Activated CD4-positive, alpha-beta memory T cell treated with anti-CD3 and anti-CD28 coated beads for 36 hours (primary cell): ENCODE data around the gene SAMD8. TPM values are rescaled to one million over a fixed set of nuclear protein-coding genes. Genes with fewer than 3 reads are reported as not detected.

Experiments used
- CTCF ChIA-PET: fragments of 350-600 bp; sonication (Branson Sonifier 250); formaldehyde crosslinking; loops from one replicate; lab custom pipeline; 2021; ENCODE audit warnings: antibody characterized with exemption, inconsistent platforms; lab: Charles Lee
- POLR2A ChIA-PET: fragments of 350-600 bp; sonication (Branson Sonifier 250); formaldehyde crosslinking; loops from one replicate; lab custom pipeline; 2021; ENCODE audit warnings: antibody characterized with exemption; lab: Charles Lee
- DNase-seq: peaks from one replicate; pipeline ENCODE4 v3.0.0-alpha.2; 2020
- H3K27ac Mint-ChIP-seq: one replicate; pipeline ENCODE4 v1.8.0; 2021; ENCODE audit warnings: mixed read lengths
- H3K27me3 Mint-ChIP-seq: one replicate; pipeline ENCODE4 v1.8.0; 2021; ENCODE audit warnings: mixed read lengths
- H3K36me3 Mint-ChIP-seq: one replicate; pipeline ENCODE4 v1.8.0; 2021; ENCODE audit warnings: mixed read lengths
- H3K4me1 Mint-ChIP-seq: one replicate; pipeline ENCODE4 v1.8.0; 2021; ENCODE audit warnings: low read depth, mixed read lengths
- H3K4me3 Mint-ChIP-seq: one replicate; pipeline ENCODE4 v1.8.0; 2021; ENCODE audit warnings: mild to moderate bottlenecking, mixed read lengths
- H3K9me3 Mint-ChIP-seq: one replicate; pipeline ENCODE4 v1.8.0; 2021; ENCODE audit warnings: mixed read lengths
- intact Hi-C: fragments of 100-400 bp; cut with micrococcal nuclease; formaldehyde crosslinking; loops from one replicate; pipeline ENCODE4 v1.15.1; 2023
- total RNA-seq, 2 experiments: library from RNA; stranded (reverse); gene quantifications; one replicate each; pipeline ENCODE4 v1.2.3, GENCODE V29; 2021

The SAMD8 gene
- total RNA-seq, 2 experiments from 2014 or later: 18.5 to 20.5 TPM

GRCh38 chr10:75229971-75230370 lies 118.5 kb downstream of the SAMD8 start:
- Mint-ChIP-seq H3K4me3 (no peak overlapping the region), H3K4me1 (peaks cover 44% of the 10 kb centered on the region), H3K36me3 (peaks cover 45% of the 10 kb centered on the region)

DNA sequence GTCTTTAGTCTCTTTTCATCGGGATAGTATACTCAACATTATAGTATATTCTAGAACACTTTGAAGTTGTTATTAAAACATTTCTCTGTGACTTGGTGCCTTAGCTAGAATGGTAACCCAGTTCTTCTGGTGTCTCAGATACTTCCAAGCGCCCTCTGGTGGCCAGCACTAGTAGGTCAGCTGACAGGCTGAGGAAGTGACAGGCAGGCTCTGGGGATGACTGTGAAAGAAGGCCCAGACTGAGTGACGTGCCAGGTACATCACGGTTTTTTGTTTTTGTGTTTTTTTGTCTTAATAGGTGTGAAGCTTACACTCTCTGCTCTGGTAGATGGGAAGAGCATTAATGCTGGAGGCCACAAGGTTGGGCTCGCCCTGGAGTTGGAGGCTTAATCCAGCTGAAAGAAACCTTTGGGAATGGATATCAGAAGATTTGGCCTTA lies 119.2 kb downstream of the SAMD8 start:
- peaks cover 40% of the 10 kb centered on the region for H3K36me3 Mint-ChIP-seq
- no peaks in the 10 kb centered on the region for H3K27me3 Mint-ChIP-seq
- DNase-seq: peak; percentile 97
- H3K4me1 Mint-ChIP-seq: peaks cover 38% of the 10 kb centered on the region
- H3K4me3 Mint-ChIP-seq: no peak overlapping the region
- H3K27ac Mint-ChIP-seq: peak overlapping the region; percentile 89
- CTCF ChIA-PET: interaction anchor here (0.7 to 9.0 kb wide), 14 partner anchors 9 to 475 kb away, joined by 3 to 109 read pairs (median 4); partner anchors contain the start of genes SAMD8 and VDAC2
- H3K9me3 Mint-ChIP-seq: no peaks in the 10 kb centered on the region
- POLR2A ChIA-PET: interaction anchor here (0.6 to 6.4 kb wide), 3 partner anchors 15 to 119 kb away, joined by 3 to 54 read pairs (median 7); partner anchors contain the start of genes SAMD8 and VDAC2
- intact Hi-C loops: loop anchor here (1.0 to 10.0 kb wide), 5 partner anchors 20 to 1056 kb away; partner anchors contain the start of gene VDAC2

More at GRCh38 chr10:75229971-75230370, 118.5 kb downstream of the SAMD8 start:
- ChIA-PET POLR2A (interaction anchor here (0.6 to 6.4 kb wide), 3 partner anchors 15 to 118 kb away, joined by 3 to 54 read pairs (median 7); partner anchors contain the start of genes SAMD8 and VDAC2), CTCF (interaction anchor here (0.7 to 9.0 kb wide), 14 partner anchors 8 to 474 kb away, joined by 3 to 109 read pairs (median 6); partner anchors contain the start of genes SAMD8 and VDAC2)
- H3K27ac Mint-ChIP-seq: peak overlapping the region; percentile 51
- DNase-seq: no peak
- no peaks in the 10 kb centered on the region for H3K9me3 Mint-ChIP-seq
- H3K27me3 Mint-ChIP-seq: no peaks in the 10 kb centered on the region
- intact Hi-C loops: loop anchor here (1.0 to 10.0 kb wide), 5 partner anchors 20 to 1055 kb away; partner anchors contain the start of gene VDAC2

Other genes with a start within 250 kb of the SAMD8 start
- 100 to 1,000 TPM; 217 to 221 TPM for gene VDAC2, start 99.1 kb downstream of the SAMD8 start, total RNA-seq
- gene COMTD1, start 124.3 kb downstream of the SAMD8 start, total RNA-seq: 10 to 100 TPM; 40.0 to 41.3 TPM